NCI-H82 (cell line): ENCODE data around the gene MAPK10.
"Not testable (repeated sequence)": the region's sequence is repeated elsewhere in the genome, so short reads cannot be mapped to it uniquely, and the experiment has no call there.

Source experiments
- DNase-seq: peaks from one replicate; lab custom pipeline; 2025; lab: John Stamatoyannopoulos, UW

The MAPK10 gene

GRCh38 chr4:86035688-86036087 lies 324.2 kb downstream of the MAPK10 start:
- no peak for DNase-seq

- DNase-seq = no peak
Observed at GRCh38 chr4:86034616-86035015, 325.2 kb downstream of the MAPK10 start.

GRCh38 chr4:86033171-86033570 lies 326.7 kb downstream of the MAPK10 start:
- no peak for DNase-seq

GRCh38 chr4:86032476-86033022 lies 327.3 kb downstream of the MAPK10 start:
- no peak for DNase-seq

- no peak for DNase-seq
Observed at GRCh38 chr4:86031927-86032326, 327.9 kb downstream of the MAPK10 start.

- DNase-seq = no peak
Observed at GRCh38 chr4:86026720-86027119, 333.1 kb downstream of the MAPK10 start.

- not testable (repeated sequence) for DNase-seq
Observed at GRCh38 chr4:86021671-86022070, 338.2 kb downstream of the MAPK10 start.

- DNase-seq = no peak
Observed at GRCh38 chr4:86019906-86020305, 339.9 kb downstream of the MAPK10 start.

- no peak for DNase-seq
Observed at GRCh38 chr4:86019362-86019761, 340.5 kb downstream of the MAPK10 start.

- no peak for DNase-seq
Observed at GRCh38 chr4:86015412-86016350, 344.2 kb downstream of the MAPK10 start.

GRCh38 chr4:86014599-86014998 lies 345.3 kb downstream of the MAPK10 start:
- peak; percentile 14 for DNase-seq

GRCh38 chr4:86013621-86014020 lies 346.2 kb downstream of the MAPK10 start:
- DNase-seq = no peak

GRCh38 chr4:86011117-86011516 lies 348.7 kb downstream of the MAPK10 start:
- DNase-seq = no peak

- DNase-seq = no peak
Observed at GRCh38 chr4:86007042-86007441, 352.8 kb downstream of the MAPK10 start.

- no peak for DNase-seq
Observed at GRCh38 chr4:86006057-86006456, 353.8 kb downstream of the MAPK10 start.

- DNase-seq = no peak
Observed at GRCh38 chr4:86004030-86004429, 355.8 kb downstream of the MAPK10 start.

GRCh38 chr4:86001591-86001990 lies 358.3 kb downstream of the MAPK10 start:
- no peak for DNase-seq

- DNase-seq = no peak
Observed at GRCh38 chr4:85995361-85995760, 364.5 kb downstream of the MAPK10 start.

GRCh38 chr4:85994576-85994975 lies 365.3 kb downstream of the MAPK10 start:
- no peak for DNase-seq

- no peak for DNase-seq
Observed at GRCh38 chr4:85993641-85994040, 366.2 kb downstream of the MAPK10 start.

- DNase-seq = no peak
Observed at GRCh38 chr4:85986266-85986665, 373.6 kb downstream of the MAPK10 start.

- DNase-seq = no peak
Observed at GRCh38 chr4:85979276-85979675, 380.6 kb downstream of the MAPK10 start.

GRCh38 chr4:85970535-85970934 lies 389.3 kb downstream of the MAPK10 start:
- no peak for DNase-seq
